Fibroblast of mammary gland (primary cell): ENCODE data around the gene ZNF304.

Experiments
- DNase-seq: peaks from one replicate; pipeline ENCODE4 v3.0.0-alpha.2; 2010; ENCODE audit warnings: low read depth
- H3K4me3 ChIP-seq: 2 replicates; pipeline ENCODE4 v1.5.1; 2011; ENCODE audit warnings: low read depth, mild to moderate bottlenecking, low read length, moderate library complexity; ENCODE audit not compliant: control insufficient read depth
- TF ChIP-seq, protein P1 (sequence below): conservative IDR thresholded peaks from 2 replicates; pipeline ENCODE4 v1.5.1; 2011; ENCODE audit warnings: low read depth, low read length, inconsistent platforms; ENCODE audit not compliant: control insufficient read depth, insufficient read depth

ZNF304 gene

DNA sequence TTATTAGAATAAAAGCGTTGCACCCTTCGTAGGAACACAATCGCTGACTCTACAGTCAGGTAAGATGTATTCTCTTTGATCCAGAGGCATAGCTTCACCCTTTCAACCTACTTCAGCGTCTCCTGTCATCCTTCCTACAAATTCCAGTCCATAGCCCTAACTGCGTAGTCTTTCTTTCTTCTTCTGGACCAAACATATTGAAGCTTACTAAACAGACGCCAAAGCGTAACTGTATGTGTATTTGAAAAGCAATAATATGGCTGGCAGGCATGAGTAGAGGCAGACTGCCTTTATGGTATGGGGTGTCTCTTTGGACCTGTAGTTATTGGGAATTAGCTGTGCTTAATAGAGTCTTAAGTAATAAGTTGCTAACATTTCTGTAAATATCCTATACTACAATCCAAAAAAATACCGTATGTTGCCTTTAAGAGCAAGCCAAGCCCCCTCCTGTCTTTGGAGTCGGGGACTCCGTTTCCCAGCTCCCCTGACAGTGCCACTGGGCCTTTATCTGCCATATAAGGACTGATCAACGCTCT lies 38.2 kb downstream of the ZNF304 start:
- TF ChIP-seq, protein P1, sequence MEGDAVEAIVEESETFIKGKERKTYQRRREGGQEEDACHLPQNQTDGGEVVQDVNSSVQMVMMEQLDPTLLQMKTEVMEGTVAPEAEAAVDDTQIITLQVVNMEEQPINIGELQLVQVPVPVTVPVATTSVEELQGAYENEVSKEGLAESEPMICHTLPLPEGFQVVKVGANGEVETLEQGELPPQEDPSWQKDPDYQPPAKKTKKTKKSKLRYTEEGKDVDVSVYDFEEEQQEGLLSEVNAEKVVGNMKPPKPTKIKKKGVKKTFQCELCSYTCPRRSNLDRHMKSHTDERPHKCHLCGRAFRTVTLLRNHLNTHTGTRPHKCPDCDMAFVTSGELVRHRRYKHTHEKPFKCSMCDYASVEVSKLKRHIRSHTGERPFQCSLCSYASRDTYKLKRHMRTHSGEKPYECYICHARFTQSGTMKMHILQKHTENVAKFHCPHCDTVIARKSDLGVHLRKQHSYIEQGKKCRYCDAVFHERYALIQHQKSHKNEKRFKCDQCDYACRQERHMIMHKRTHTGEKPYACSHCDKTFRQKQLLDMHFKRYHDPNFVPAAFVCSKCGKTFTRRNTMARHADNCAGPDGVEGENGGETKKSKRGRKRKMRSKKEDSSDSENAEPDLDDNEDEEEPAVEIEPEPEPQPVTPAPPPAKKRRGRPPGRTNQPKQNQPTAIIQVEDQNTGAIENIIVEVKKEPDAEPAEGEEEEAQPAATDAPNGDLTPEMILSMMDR: no peak
- DNase-seq: no peak
- peak overlapping the region; percentile 92 for H3K4me3 ChIP-seq

DNA sequence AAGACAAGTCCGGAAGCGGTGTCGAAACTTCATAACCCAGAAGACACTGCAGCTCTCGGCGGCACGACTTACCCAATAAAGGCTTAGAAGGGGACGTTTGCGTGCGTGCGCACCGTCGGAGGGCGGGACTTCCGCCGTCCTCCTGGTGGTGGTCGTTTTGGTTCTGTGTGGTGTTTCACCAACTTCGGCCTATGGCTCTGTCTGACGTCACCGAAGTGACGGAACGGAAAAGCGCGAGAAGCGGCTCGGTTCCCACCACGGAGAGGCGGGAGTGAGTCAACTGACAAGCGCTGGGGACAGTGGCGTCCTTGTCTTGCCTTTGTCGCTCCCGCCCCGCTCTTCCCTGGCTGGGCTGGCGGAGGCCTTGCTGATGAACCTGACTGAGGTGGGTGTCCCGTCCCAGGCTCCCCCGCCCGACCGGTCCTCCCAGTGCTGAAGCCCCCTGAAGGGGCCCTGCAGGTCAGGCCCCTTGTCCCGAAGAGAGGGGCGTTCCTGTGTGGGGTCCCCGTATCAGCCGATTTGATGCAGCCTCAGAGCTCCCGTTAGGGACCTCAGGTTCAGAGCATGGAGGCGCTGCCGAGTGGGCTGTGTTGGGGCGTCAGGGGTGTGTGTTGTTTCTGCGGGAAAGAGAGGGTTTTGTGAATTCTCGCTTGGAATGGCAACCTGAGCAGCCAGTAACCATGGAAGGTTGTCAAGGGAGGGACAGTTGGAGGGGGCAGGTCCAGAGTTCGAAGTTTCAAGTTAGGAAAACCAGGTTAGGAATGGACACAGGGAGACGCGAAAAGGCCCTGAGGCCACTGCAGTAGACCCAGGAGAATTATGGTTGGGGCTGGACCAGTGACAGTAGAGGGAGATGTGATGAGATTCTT lies 38.9 kb downstream of the ZNF304 start, which contains the start of gene ZNF548:
Gene ZNF548, plus strand, starts transcription at position 125 of the 869 bp plus-strand sequence. Its CDS starts 246 bp downstream, at position 371.
- TF ChIP-seq, protein P1: peak; percentile 3
- peak; percentile 99 for DNase-seq
- peak within 1 kb of the TSS; percentile 92 for H3K4me3 ChIP-seq

- DNase-seq: no peak
- TF ChIP-seq, protein P1: no peak
- H3K4me3 ChIP-seq: no peak overlapping the region
These were observed 44.6 kb downstream of the ZNF304 start for GRCh38 chr19:57395710-57396109.

- DNase-seq: no peak
- H3K4me3 ChIP-seq: no peak overlapping the region
- TF ChIP-seq, protein P1: no peak
These were observed 47.8 kb downstream of the ZNF304 start for GRCh38 chr19:57398868-57399267.

DNA sequence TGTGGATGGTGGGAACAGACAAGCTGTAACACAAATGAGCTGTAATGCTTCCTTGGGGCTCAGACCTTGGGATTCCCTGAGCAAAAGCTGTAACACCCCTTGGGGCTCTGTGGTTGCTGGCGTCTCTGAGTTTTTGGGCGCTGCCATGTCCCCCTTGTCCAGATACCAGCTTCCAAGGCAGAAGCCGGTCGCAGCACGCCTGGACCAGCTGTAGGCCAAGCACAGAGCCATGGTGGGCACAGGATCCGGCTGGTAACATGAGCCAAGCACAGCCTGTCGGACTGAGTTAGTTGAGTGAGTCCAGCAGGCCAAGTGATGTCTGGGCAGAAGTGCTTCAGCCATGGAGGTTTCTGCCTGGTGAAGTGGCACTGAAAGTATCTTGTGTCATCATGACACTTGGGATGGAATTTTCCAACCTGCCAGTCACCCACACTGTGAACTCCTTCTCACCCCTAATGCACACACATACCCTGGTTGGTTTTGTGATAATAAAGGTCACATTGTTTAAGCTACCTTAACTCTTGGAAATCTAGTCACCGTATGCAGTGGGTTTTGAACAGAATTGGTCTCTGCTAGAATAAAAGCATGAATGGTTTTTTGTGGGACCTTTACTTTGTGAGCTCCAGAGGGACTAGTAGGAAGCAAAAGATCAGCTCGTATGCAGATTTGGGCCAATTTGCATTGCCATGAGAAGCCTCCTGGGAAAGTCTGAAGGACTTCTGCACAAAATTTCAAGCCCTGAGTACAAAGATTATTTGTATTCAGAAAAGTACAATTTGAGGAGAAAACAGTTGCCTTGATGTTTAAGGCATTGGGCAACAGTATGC lies 52.9 kb downstream of the ZNF304 start:
- TF ChIP-seq, protein P1: no peak
- no peak for DNase-seq
- H3K4me3 ChIP-seq: no peak overlapping the region

DNA sequence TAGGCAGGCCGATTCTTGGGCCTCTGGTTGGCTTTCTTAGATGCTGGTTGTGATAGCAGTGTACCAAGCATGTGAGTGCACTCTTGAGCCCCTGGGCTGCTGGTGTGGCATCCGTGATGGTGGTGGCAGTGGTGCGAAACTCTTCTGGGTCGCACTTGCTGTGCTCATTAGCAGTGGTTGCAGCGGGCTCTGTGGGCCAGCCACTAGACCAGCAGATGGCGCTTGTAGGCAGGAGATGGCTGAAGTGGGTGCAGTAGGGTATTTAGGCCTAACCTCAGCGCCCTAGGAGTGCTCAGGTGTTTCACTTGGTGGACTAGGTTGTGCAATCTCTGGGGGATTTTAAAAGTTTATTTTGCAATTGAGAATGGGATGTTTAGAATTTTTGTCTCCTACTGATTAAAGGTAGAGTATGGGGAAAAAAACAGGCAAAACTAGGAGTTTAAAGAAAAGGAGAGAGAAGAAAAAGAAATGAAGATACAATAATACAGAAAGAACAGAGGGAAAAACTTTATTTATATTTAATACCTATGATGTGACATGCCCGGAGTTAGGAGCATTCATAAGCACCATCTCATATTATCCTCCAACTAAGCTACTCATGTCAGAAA lies 55.5 kb downstream of the ZNF304 start:
- H3K4me3 ChIP-seq: no peak overlapping the region
- TF ChIP-seq, protein P1: peak; percentile 76
- peak; percentile 45 for DNase-seq
